Activated T-cell treated with anti-CD3 and anti-CD28 coated beads for 48 hours (primary cell): ENCODE results near the gene GRPEL2.
"Not testable (repeated sequence)": the region's sequence is repeated elsewhere in the genome, so short reads cannot be mapped to it uniquely, and the experiment has no call there.

Experiments used
- DNase-seq: peaks from one replicate; pipeline ENCODE4 v3.0.0-alpha.2; 2020; ENCODE audit warnings: low read depth

The GRPEL2 gene

GRCh38 chr5:149376711-149377447, 31.6 kb downstream of the GRPEL2 start:
- no peak for DNase-seq

GRCh38 chr5:149378241-149378820, 33.0 kb downstream of the GRPEL2 start:
- DNase-seq = no peak

DNA sequence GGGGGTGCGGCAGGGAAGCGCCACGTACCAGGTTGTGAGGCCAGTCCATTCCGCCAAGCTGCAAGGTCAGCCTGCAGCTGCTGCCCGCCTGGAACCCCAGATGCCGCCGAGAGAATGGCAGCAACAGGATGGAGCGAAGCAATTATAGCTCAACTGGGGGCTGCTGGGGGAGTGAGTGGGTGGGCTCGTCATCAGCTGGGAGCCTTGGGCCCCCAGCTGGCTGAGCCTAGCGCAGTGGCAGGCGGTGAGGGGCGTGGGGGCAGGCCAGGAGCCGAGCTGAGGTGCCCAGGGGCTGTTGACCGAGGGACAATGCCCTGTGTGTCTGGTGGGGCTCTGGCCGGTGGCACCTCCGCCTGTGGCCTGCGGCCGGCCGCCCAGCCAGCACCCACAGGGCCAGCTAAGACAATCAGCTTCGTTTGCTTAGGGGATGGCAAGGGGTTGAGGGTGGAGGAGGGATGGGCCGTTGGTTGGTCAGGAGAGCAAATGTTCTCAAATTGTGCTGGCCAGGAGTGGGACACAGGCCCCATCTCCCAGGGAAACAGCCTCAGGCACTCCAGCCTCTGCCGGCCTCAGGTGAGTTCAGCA, 34.0 kb downstream of the GRPEL2 start, which contains the start of gene IL17B:
TSS of gene IL17B (minus strand) at position 116 of the 585 bp plus-strand sequence. CDS start at position 49, 67 bp downstream.
- DNase-seq = no peak

DNA sequence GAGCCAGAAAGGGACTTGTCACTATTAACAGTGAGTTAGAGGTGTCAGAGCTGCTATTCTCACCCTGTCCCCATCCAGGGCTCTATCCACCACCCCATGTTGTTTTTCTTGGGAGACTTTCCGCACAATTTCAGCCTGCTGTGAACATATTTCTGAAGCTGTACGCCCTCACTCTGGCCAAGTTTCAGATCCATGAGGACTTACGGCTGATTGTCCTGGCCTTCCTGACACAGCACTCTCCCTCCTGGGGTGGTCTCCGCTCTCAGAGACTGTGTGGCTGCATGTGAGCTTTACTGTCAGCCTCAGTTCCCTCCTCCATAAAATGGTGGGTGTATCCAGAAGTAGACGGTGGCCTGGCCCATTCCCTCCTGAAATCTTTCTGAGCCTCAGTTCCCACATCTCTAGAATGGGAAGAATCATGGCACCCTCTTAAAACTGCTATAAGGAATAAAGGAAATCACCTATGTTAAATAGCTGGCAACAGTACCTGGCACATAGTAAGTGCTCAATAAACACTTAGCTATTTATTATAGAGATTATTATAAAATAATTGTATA, 34.6 kb downstream of the GRPEL2 start:
- DNase-seq = no peak

DNA sequence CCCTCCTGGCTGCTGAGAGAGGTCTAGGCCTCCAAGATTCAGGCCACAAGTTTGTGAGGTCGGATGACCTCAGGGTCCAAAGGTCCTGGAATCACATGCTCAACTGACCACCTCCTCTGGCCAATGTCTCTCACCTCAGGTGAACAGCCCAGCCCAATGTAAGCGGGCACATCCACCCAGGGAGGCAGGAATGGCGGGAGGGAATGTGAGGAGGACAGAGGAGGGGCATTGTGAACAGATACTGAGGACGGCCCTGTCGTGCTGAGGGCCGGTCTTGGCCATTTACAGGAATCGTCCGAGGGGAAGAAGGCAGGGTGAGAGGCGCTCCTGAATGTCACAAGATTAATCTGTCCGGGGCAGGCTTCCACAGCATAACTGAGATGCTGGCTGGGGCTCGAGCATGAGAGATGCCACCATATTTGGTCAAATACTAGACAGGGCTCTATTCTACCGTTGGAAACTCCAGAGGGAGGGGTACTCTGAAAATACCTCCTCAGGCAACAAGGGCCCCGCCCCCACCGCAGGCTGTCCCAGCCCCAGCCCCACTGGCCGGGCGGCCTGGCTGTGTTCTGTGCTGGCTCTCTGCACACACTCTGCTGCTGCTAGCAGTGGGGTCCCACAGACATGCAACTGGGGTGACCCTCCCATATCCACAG, 35.3 kb downstream of the GRPEL2 start:
- DNase-seq = no peak

DNA sequence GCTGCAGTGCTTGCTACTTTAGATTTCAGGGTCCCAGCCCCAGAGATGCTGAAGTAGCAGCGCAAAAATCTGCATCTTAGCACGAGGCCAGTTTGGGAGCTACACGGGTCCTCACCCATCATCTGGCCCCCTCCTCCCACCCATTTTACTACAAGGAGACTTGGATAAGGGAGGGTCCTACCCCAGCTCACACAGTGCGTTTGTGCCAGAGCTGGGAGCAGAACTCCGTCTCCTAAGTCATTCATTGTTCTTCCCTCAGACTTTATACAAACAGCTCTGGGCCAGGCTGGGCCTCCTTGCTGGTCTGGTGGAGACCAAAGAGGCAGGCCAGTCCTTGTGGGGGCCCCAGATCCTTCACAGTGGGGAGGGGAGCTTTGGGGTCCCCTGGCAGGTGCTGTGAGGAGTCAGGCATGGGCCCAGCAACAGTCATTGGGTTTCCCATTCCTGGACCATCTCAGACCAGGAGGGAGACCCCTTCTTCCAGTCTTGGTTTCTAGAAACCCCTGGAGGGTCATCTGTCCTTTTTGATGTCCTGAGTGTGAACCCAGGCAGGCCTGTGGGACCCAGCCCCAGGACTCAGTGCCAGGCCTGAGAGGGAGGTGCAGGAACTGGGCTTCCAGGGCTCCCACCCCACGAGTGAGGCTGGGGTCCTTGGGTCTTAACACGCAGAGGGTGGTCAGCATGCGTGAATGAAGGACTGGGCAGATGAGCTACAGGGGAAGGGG, 36.1 kb downstream of the GRPEL2 start:
- no peak for DNase-seq

DNA sequence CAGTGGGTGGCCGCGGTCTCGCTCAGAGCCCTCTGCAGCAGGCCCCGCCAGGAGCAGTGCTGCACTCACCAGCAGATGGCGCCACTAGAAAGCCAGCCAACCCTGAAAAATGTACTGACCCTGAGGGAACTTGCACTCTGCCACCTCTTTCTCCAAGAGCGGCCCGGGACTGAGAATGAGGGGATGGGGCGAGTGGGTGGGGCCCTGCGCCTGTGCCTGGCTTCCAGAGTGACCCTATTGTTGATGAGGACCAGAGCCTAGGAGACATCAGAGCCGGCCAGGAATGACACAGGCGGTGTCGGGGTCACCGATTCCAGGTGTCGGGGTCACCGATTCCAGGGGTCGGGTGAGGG, 36.7 kb downstream of the GRPEL2 start:
- DNase-seq = peak; percentile 64

DNA sequence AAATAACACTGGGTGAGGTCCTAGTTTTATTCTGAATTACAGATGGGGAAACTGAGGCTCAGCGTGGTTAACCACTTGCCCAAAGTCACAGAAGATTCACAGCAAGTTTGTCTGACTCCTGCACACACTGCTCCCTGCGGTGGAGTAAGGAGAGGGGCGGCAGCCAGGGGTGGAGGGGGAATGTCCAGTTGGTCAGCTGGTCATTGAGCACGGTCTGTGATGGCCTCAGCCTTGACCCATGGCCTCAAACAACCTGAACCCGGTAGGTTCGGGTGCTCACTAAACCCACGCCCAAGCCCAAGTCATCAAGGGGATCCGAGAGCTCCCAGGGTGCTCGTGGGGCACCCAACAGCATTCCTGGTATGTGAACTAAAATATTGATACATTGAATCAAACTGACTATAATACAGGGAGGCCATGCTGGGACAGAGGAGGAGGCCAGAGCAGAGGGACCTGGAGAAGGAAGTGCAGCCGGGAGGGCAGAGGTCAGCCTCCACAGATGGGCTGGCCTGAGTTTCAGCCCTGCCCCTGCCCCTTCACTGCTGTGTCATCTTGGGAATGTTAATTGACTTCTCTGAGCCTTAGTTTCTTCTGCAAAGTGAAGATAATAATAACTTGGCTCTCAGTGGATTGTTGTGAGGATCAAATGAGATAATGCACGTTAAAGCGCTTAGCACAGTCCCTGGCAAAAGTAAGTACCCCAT, 37.4 kb downstream of the GRPEL2 start:
- no peak for DNase-seq

GRCh38 chr5:149383399-149383798, 38.1 kb downstream of the GRPEL2 start:
- DNase-seq = no peak

- DNase-seq = no peak
Measured at GRCh38 chr5:149386166-149386565, 40.9 kb downstream of the GRPEL2 start.

DNA sequence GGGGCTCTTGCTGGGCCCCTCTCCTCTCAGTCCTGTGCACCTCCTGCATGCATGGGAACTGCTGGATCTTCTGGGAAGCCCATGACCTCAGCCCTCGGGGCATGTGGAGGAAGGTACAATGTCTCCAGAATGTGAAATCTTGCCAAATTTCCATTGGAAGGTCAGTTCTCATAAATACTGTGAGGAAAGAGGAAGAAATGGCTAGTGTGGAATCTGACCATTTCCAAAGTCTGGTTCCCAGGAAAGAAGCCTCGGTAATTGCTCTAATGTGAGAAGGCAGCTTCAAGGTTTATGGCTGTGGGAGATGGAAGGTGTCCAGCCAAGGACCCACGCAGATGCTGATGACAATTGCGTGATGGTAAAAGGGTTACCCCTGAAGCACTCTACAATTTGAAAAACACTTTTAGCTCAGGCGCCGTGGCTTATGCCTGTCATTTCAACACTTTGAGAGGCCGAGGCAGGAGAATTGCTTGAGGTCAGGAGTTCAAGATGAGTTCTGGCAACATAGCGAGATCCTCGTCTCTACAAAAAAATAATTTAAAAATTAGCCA, 41.9 kb downstream of the GRPEL2 start:
- DNase-seq = no peak

DNA sequence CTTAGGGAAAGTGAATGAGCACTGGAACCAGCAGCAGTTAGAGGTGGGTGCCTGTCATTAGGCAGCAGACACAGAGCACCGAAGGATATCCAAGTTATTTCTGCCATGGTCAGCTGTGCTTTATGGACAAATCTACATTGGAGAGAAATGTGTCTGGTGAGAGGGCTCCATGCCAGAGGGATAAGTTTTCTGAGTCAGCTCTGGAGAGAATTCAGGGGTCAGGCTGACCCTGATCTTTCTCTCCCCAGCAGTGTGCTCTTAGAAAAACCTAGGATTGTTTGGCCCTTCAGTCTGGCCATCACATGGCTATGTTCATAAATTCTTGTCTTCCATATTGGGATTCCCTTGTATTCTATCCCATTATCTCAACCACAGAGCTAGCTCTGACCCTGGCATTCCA, 42.7 kb downstream of the GRPEL2 start:
- DNase-seq = no peak

GRCh38 chr5:149388498-149389190, 43.3 kb downstream of the GRPEL2 start:
- no peak for DNase-seq

GRCh38 chr5:149389552-149390495, 44.5 kb downstream of the GRPEL2 start:
- no peak for DNase-seq

- not testable (repeated sequence) for DNase-seq
Measured at GRCh38 chr5:149391076-149391475, 45.8 kb downstream of the GRPEL2 start.

DNA sequence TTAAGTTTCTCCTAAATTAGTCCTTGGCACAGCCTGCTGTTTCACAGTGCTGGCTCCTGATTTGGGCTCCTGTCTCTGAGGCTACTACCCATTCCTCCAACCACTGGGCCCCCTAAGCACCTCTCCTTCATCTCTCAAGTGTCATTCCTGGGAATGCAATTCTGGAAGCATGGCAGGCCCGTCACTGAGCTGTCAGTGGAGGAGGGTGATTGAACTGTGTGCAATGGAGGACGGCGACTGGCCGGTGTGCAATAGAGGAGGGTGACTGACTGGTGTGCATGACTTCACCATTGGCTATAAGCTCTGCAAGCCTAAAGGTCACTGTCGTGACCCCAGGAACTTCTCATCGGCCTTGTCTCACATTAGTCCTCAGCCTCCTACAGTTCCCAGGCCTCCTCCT, 46.2 kb downstream of the GRPEL2 start:
- no peak for DNase-seq

- DNase-seq = no peak
Measured at GRCh38 chr5:149392718-149393117, 47.4 kb downstream of the GRPEL2 start.

DNA sequence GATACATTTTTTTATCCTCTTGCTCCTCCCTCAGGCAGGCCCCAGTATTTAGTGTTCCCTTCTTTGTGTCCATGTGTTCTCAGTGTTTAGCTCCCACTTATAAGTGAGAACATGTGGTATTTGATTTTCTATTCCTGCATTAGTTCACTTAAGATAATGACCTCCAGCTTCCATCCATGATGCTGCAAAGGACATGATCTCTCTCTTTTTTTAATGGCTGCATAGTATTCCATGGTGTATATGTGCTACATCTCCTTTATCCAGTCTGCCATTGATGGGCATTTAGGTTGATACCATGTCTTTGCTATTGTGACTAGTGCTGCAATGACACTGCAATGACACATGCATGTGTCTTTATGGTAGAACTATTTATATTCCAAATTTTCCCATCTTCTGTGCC, 49.7 kb downstream of the GRPEL2 start:
- not testable (repeated sequence) for DNase-seq

DNA sequence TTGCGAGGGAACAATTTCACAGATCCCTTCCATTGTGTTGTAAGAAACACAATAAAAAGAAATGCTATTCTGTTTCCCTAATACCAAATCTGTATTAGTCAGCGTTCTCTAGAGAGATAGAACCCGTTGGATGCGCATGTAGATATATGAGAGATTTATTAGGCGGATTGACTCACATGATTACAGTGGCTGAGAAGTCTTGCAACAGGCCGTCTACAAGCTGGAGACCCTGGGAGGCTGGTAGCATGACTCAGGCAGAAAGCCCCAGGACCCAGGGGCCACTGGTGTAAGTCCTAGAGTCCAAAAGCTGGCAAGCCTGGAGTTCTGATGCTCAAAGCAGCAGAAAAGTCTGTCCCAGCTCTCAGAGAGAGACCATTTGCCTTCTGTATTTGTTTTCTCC, 52.2 kb downstream of the GRPEL2 start:
- no peak for DNase-seq
